Astrocyte (in vitro differentiated cells and primary cell): ENCODE data around the gene UBL3.

ENCODE experiments used
- EZH2 ChIP-seq: IDR thresholded peaks from 2 replicates; pipeline ENCODE4 v1.6.1; 2012; ENCODE audit warnings: mild to moderate bottlenecking, low read length, inconsistent platforms; ENCODE audit not compliant: insufficient read depth
- TF ChIP-seq, protein P1 (sequence below): IDR thresholded peaks from 2 replicates; pipeline ENCODE4 v1.5.1; 2011; ENCODE audit warnings: low read depth, mild to moderate bottlenecking, inconsistent platforms, low read length, moderate library complexity; ENCODE audit not compliant: insufficient read depth

DNA sequence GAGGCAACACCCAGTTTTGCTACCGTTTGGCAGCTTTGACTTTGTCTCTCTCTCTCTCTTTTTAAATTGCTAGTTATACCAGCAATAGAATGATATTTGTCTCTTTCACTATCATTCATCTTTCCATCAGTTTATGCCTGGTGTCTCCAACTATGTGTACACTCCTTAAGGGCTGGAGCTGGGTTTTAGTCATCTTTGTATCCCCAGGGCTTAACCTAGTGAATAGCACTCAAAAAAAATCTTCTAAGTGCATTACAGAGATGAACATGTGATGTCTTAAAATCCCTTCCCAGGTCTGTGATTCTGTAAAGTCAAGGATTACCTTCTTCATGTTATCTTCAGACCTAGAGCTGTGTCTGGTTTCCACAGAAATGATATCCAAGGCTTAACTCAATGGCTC is 7.8 kb upstream of the UBL3 start:
- TF ChIP-seq, protein P1, sequence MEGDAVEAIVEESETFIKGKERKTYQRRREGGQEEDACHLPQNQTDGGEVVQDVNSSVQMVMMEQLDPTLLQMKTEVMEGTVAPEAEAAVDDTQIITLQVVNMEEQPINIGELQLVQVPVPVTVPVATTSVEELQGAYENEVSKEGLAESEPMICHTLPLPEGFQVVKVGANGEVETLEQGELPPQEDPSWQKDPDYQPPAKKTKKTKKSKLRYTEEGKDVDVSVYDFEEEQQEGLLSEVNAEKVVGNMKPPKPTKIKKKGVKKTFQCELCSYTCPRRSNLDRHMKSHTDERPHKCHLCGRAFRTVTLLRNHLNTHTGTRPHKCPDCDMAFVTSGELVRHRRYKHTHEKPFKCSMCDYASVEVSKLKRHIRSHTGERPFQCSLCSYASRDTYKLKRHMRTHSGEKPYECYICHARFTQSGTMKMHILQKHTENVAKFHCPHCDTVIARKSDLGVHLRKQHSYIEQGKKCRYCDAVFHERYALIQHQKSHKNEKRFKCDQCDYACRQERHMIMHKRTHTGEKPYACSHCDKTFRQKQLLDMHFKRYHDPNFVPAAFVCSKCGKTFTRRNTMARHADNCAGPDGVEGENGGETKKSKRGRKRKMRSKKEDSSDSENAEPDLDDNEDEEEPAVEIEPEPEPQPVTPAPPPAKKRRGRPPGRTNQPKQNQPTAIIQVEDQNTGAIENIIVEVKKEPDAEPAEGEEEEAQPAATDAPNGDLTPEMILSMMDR = no peak
- no peak for TF ChIP-seq EZH2
